Upper lobe of left lung (tissue), 4 donors: ENCODE results near the gene TMEM135.

Experiments used
- EP300 ChIP-seq, 4 donors: sonication (generic); formaldehyde crosslinking; IDR thresholded peaks; one replicate each; pipeline ENCODE4 v1.5.1; 2017; ENCODE audit warnings: antibody characterized with exemption in 4 of 4, control low read depth in 2 of 4
- POLR2A ChIP-seq, 4 donors: fragments of 450-650 bp; IDR thresholded peaks; one replicate each; pipeline ENCODE4 v1.5.1; 2016 to 2017; ENCODE audit warnings: antibody characterized with exemption in 4 of 4, mild to moderate bottlenecking in 2 of 4
- TF ChIP-seq, protein P1 (sequence below), 6 experiments: fragments of 450-650 bp in 4 of 6; fragments of 200-600 bp in 2 of 6; sonication (generic) in 2 of 6; IDR thresholded peaks; one replicate each; pipeline ENCODE4 v1.5.1; 2016 to 2019; ENCODE audit warnings: antibody characterized with exemption in 6 of 6

DNA sequence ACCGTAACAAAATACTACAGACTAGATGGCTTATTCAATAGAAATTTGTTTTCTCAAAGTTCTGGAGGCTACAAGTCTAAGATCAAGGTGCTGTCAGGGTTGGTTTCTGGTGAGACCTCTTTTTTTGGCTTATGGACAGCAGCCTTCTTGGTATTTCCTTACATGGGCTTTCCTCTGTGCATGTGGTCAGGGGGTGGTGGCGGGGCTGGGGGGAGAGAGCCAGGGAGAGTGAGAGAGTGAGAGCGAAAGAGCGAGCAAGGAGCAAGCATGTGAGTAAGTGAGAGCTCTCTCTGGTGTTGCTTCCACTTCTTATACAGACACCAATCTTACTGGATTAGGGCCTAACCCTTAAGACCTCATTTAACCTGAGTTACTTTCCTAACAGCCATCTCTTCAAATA, 181.5 kb downstream of the TMEM135 start:
- TF ChIP-seq, protein P1, sequence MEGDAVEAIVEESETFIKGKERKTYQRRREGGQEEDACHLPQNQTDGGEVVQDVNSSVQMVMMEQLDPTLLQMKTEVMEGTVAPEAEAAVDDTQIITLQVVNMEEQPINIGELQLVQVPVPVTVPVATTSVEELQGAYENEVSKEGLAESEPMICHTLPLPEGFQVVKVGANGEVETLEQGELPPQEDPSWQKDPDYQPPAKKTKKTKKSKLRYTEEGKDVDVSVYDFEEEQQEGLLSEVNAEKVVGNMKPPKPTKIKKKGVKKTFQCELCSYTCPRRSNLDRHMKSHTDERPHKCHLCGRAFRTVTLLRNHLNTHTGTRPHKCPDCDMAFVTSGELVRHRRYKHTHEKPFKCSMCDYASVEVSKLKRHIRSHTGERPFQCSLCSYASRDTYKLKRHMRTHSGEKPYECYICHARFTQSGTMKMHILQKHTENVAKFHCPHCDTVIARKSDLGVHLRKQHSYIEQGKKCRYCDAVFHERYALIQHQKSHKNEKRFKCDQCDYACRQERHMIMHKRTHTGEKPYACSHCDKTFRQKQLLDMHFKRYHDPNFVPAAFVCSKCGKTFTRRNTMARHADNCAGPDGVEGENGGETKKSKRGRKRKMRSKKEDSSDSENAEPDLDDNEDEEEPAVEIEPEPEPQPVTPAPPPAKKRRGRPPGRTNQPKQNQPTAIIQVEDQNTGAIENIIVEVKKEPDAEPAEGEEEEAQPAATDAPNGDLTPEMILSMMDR (IDR thresholded peaks at IDR 0.05), result no peak
- no peak for TF ChIP-seq POLR2A (IDR thresholded peaks at IDR 0.05)
- no peak for TF ChIP-seq EP300 (IDR thresholded peaks at IDR 0.05)
